Immature natural killer cell (primary cell): ENCODE data around the gene REXO2. TPM values are rescaled to one million over a fixed set of nuclear protein-coding genes. Genes with fewer than 3 reads are reported as not detected.

Experiments used
- polyA plus RNA-seq, 3 donors: library from polyadenylated mRNA; unstranded; fragments of 300-500 nt; fragmentation: Illumina TruSeq; gene quantifications; one replicate each; pipeline ENCODE4 v1.2.3, GENCODE V29; 2021

REXO2 gene
- polyA plus RNA-seq, 3 donors from 2014 or later, result 45.5 to 49.4 (median 45.9) TPM

Other genes with a start within 250 kb of the REXO2 start
- 1 to 10 TPM in 1 of 3 donors, under 1 TPM in 1, not detected in 1; 0.68 to 1.0 TPM for gene NNMT, start 143.1 kb upstream of the REXO2 start, polyA plus RNA-seq
- gene C11orf71, start 39.0 kb upstream of the REXO2 start, polyA plus RNA-seq, result 10 to 100 TPM; 10.8 to 14.6 (median 13.8) TPM
- 10 to 100 TPM; 29.4 to 46.5 (median 30.2) TPM for gene RBM7, start 38.8 kb upstream of the REXO2 start, polyA plus RNA-seq
- gene NXPE1, start 120.4 kb downstream of the REXO2 start, polyA plus RNA-seq, result not detected
- not detected for gene NXPE4, start 156.3 kb downstream of the REXO2 start, polyA plus RNA-seq
- gene NXPE2, start 239.1 kb downstream of the REXO2 start, polyA plus RNA-seq, result not detected